Measurements from ENCODE around the gene RALGAPA2. TPM values are rescaled to one million over a fixed set of nuclear protein-coding genes. Genes with fewer than 3 reads are reported as not detected.

The RALGAPA2 gene
- total RNA-seq, 2 donors from 2014 or later: 27.8 to 28.5 TPM

DNA sequence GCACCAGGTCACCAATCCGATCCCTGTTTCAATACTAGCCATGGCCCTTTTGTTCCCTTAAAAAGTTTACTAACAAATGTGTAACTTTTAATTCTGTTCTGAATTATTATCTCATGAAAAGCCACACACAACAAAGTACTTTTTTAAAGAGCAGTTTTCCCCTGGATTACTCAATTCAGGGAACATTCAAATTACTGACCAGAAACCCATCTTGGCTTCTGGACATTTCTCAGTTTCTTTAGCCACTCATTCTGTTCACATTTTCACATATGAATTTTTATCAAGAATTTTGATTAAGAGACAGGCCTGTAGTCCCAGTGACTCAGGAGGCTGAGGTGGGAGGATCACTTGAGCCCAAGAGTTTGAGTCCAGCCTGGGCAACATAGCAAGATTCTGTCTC, 297.1 kb downstream of the RALGAPA2 start:
- Histone ChIP-seq H3K36me3 (no peaks in the 10 kb centered on the region), H3K9me3 (no peaks in the 10 kb centered on the region), H3K27me3 (no peaks in the 10 kb centered on the region), H3K4me1 (peaks cover 0 to 10% of the 10 kb centered on the region in 2 donors), H3K27ac (no peak overlapping the region), H3K4me3 (no peak overlapping the region)
- DNase-seq (ENCODE audit: low spot score): no peak
- TF ChIP-seq, protein P1, sequence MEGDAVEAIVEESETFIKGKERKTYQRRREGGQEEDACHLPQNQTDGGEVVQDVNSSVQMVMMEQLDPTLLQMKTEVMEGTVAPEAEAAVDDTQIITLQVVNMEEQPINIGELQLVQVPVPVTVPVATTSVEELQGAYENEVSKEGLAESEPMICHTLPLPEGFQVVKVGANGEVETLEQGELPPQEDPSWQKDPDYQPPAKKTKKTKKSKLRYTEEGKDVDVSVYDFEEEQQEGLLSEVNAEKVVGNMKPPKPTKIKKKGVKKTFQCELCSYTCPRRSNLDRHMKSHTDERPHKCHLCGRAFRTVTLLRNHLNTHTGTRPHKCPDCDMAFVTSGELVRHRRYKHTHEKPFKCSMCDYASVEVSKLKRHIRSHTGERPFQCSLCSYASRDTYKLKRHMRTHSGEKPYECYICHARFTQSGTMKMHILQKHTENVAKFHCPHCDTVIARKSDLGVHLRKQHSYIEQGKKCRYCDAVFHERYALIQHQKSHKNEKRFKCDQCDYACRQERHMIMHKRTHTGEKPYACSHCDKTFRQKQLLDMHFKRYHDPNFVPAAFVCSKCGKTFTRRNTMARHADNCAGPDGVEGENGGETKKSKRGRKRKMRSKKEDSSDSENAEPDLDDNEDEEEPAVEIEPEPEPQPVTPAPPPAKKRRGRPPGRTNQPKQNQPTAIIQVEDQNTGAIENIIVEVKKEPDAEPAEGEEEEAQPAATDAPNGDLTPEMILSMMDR (IDR thresholded peaks at IDR 0.05): no peak

DNA sequence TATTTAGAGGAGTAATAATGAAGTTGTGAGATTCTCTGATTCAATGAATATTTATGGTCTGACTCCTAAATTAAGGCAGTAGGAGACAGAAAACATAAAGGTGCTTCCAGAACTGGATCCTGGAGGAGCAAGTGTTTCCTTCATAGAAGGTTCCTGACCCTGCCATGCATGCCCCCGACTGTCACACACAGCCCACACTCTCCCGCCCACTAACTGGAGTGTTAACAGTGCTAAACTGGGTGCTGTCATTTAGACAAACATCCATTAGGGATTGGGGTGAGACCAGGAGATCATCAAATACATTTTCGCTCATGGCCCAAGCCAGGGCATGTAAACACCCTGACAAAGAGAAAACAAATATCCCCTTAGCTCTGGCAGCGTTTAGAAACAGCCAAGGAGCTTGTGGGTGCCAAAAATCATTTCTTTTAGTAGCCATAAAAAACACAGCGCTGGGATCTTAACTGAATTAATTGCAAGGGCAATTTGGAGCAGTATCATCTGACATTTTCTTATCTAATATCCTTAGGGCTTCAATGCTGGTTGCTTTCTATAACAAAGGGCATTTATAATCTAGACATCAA, 297.7 kb downstream of the RALGAPA2 start:
- peaks cover 0 to 14% of the 10 kb centered on the region in 2 donors for H3K4me1 ChIP-seq
- TF ChIP-seq, protein P1 (IDR thresholded peaks at IDR 0.05): no peak
- H3K27ac ChIP-seq: no peak overlapping the region
- H3K36me3 ChIP-seq: no peaks in the 10 kb centered on the region
- no peaks in the 10 kb centered on the region for H3K27me3 ChIP-seq
- no peak for DNase-seq (ENCODE audit: low spot score)
- no peaks in the 10 kb centered on the region for H3K9me3 ChIP-seq
- no peak overlapping the region for H3K4me3 ChIP-seq

DNA sequence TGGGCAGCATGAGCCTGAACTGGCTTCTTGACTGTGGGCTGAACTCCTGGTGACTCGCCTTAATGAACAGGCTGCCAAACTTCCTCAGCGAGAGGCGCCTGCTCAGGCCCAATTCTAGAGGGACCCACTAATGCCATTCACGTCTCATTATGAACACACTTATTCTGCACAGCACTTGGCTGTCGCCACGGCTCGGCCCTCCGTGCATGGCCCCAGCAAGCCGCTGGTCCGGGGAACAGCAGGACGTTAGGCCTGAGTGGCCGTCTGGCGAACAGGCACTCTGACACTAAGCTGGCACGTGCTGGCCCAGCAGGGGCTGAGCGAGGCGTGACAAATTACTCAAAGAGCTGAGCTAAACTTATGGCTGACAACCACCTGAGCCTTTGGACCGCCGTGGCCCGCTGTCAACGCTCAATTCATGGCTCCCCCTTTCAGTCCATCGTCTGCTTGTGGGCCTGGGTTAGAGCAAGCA, 298.6 kb downstream of the RALGAPA2 start:
- DNase-seq (ENCODE audit: low spot score): no peak
- H3K4me3 ChIP-seq: no peak overlapping the region
- TF ChIP-seq, protein P1 (IDR thresholded peaks at IDR 0.05): no peak
- H3K9me3 ChIP-seq: no peaks in the 10 kb centered on the region
- H3K4me1 ChIP-seq: peaks cover 0 to 14% of the 10 kb centered on the region in 2 donors
- H3K27ac ChIP-seq: no peak overlapping the region
- no peaks in the 10 kb centered on the region for H3K36me3 ChIP-seq
- H3K27me3 ChIP-seq: no peaks in the 10 kb centered on the region

DNA sequence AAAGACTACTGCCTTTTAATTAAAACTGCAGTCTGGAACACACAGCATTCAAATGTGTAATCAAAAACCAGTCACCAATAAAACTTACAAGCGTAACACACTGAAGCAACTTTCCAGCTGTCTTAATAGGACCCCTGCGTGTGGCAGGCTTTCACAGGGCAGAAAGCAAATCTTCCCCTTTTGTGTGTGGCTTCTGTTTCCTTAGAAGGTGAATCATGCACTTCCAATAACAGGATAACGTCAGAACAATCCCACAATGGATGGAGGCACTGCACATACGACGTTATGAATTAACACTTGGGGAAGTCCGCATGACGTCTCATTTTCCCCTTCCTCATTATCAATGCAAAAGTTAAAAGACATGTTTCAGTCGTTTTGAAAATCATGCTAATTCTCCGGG, 299.7 kb downstream of the RALGAPA2 start:
- Histone ChIP-seq H3K4me1 (peaks cover 0 to 14% of the 10 kb centered on the region in 2 donors), H3K36me3 (no peaks in the 10 kb centered on the region), H3K27ac (no peak overlapping the region), H3K9me3 (no peaks in the 10 kb centered on the region), H3K27me3 (no peaks in the 10 kb centered on the region), H3K4me3 (no peak overlapping the region)
- TF ChIP-seq, protein P1 (IDR thresholded peaks at IDR 0.05): no peak
- DNase-seq (ENCODE audit: low spot score): no peak

DNA sequence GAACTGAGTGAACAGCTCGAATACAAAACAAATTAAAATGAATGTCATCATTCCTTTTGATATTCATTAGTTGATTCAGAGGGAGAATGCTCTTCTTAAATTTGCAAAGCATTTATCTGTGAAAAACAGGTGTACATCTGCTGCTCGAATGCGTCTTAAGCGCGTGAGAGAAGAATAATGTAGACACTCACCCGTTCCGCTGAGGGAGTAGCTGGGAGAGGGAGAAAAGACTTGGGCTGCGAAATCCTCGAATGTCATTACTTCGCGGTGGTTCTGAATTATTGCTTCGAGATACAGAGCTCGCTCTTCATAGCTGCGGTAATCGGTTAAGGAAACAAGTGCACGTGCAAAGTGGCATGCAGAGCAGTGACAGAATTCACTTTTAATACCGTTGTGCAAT, 300.6 kb downstream of the RALGAPA2 start:
- no peak for DNase-seq (ENCODE audit: low spot score)
- no peak overlapping the region for H3K4me3 ChIP-seq
- no peaks in the 10 kb centered on the region for H3K27me3 ChIP-seq
- no peak overlapping the region for H3K27ac ChIP-seq
- peaks cover 0 to 14% of the 10 kb centered on the region in 2 donors for H3K4me1 ChIP-seq
- no peaks in the 10 kb centered on the region for H3K36me3 ChIP-seq
- TF ChIP-seq, protein P1 (IDR thresholded peaks at IDR 0.05): no peak
- H3K9me3 ChIP-seq: no peaks in the 10 kb centered on the region

DNA sequence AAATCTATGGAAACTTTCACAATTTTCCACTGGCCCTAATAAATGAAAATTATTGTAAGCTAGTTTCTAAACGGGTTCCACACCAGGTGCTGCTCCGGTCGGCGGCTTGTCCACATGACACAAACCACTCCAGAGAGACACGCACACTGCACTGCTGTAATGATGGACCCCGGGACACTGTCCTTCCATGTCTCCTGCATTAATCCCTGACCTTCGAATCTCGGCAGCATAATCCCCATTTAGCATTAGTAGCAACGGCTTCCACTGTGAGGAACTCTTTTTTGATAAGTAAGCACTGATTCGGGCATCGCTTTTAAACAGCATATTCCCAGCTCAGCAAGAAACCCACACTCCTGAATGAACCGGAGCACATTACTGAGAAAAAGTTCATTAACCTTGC, 301.0 kb downstream of the RALGAPA2 start:
- DNase-seq (ENCODE audit: low spot score): no peak
- H3K4me1 ChIP-seq: peaks cover 0 to 14% of the 10 kb centered on the region in 2 donors
- no peaks in the 10 kb centered on the region for H3K36me3 ChIP-seq
- H3K27me3 ChIP-seq: no peaks in the 10 kb centered on the region
- TF ChIP-seq, protein P1 (IDR thresholded peaks at IDR 0.05): no peak
- H3K4me3 ChIP-seq: no peak overlapping the region
- H3K9me3 ChIP-seq: no peaks in the 10 kb centered on the region
- H3K27ac ChIP-seq: no peak overlapping the region

Measured in right atrium auricular region (tissue), 2 donors.